DLD1 (cell line): ENCODE results near the gene SYPL1.
"Not testable (repeated sequence)": the region's sequence is repeated elsewhere in the genome, so short reads cannot be mapped to it uniquely, and the experiment has no call there.

ENCODE experiments used
- in situ Hi-C: cut with HindIII; loops from 2 replicates; pipeline ENCODE4 v1.10.0; 2017; ENCODE audit warnings: low sequenced_read_pairs

The SYPL1 gene

DNA sequence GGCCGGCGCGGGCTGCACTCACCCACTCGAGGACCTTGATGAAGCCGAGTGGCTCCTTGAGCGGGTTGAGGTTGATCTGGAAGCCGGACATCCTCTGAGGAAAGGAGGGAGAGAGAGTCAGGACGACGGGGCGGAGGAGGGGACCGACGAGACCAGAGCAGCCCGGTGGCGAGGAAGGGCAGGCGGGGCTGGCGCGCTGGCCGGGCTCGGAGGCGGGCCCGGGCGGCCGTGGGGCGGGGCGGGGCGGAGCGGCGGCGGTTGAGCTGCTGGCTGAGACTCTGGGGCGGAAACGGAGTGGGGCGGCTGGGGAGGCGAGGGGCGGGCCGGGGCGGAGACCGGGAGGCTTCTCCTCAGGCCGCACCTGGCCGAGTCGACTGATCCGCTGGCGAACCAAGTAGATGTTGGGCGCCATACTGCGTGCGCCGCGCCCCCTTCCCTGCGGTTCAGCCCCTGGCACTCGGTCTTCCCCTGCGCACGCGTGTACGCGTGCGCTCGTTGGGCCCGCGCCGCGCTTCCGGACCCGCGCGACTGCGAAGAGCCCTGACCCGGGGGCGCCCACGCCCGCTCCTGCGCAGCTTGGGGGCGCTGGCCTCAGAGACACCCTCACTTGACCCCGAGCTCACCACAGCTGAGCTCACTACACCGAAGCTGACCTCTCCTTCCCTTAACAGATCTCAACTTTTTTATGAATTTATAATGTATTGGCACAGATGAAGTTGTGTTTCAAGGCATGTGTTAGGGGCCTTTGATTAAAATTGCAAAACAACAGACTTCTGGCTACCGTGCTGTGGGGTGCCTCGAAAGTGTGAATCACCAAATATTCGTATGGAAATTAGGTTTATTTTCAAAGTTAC lies at the start of gene SYPL1:
SYPL1 (minus strand) TSS at position 195 of the 854 bp plus-strand sequence; CDS start at position 91, 104 bp downstream.
- in situ Hi-C loops, result no loop called here

DNA sequence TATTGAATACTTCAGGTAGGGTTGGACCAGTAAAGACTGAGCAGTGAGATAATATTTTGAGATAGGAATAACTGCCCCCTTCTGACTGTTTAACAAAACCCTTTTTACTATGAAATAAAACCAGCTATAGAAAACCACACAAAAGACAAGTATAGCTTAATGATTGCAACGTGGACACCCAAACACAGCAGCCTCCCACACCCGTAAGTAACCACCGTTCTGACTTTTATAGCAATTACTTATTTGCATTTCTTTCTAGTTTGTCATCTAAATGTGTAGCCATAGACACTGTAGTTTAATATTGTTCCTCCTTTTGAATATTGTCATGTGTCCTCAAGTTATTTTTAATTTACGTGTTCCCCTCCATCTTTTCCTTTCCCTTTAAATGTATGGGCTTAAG lies 42.9 kb upstream of the SYPL1 start:
- in situ Hi-C loops, result loop anchor here (10.0 to 25.0 kb wide), 2 partner anchors 90 to 332 kb away; no protein-coding TSS in a partner anchor

DNA sequence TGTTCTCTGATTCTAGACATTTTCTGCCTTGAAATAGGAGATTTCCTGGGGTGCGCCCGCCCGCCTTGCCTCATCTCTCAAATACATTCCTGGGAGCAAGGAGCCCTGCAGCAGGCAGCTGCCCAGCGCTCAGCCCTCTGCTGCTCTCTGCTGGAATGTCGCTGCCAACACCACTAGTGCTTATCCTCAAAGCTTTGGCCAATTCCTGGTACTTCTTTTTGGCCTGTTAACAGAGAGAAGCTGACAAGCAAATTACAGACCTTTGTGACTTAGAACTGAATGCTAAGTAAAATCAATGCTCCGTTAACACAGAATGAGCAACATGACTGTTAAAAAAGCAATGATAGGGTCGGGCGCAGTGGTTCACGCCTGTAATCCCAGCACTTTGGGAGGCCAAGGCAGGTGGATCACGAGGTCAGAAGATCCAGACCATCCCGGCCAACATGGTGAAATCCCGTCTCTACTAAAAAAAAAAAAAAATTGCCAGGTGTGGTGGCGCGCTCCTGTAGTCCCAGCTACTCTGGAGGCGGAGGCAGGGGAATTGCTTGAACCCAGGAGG lies 41.9 kb upstream of the SYPL1 start:
- in situ Hi-C loops, result loop anchor here (10.0 to 25.0 kb wide), 2 partner anchors 89 to 333 kb away; no protein-coding TSS in a partner anchor

DNA sequence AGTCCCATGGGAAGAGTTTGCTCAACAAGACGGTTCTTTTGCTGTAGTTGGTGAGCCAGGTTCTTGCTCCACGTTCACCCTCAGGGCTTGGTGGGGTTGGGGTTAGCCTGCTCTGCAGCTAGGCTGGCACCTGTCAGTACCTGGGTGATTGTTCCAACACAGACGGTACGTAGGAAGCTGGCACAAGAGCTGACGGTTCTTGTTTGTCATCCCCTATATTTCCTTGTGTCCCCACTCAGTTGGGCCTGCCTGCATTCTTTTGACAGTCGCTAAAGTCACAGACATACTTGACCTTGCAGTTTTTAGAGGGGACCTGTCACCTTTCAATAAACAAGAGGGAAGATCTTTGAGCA lies 40.2 kb upstream of the SYPL1 start:
- in situ Hi-C loops, result loop anchor here (10.0 to 25.0 kb wide), 2 partner anchors 87 to 335 kb away; no protein-coding TSS in a partner anchor

DNA sequence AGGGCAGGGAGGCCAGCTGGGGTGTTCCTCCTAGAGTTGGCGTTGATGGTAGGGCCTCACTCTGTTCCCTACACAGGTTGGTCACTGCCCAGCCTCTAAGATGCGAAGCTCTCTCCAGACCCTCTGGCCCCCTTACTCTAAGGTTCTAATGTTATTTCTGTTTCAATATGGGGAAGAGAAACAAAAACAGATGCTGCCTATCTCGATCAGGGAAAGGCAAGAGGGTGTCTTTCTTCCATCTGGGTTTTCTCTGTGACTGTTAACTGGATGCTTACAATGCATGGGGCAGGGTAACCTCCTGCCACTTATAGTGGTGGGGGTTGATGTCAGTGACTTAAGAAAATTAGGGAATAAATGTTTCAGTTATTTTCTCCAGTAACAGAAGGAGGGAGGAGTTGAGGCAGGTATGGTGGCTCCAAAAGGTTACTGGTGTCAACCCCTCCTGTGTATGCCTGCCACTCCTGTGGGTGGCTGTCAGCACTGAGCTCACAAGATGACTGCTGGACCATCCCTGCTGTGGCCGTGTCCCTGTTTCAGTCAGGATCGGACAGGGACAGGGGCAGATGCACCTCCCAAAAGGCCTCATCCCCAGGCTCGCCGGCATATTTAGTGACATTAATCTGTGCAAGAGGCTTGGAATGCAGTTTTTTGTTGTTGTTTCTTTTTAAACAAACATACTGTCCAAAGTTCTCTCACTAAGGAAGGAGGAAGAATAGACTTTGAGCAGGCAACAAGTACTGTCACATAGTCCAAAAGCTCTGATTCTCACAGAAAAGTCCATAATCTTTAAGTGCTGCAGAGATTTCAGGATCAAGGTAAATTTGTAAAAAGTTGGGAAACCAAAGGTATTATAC lies 39.6 kb upstream of the SYPL1 start:
- in situ Hi-C loops, result loop anchor here (10.0 to 25.0 kb wide), 2 partner anchors 87 to 336 kb away; no protein-coding TSS in a partner anchor

DNA sequence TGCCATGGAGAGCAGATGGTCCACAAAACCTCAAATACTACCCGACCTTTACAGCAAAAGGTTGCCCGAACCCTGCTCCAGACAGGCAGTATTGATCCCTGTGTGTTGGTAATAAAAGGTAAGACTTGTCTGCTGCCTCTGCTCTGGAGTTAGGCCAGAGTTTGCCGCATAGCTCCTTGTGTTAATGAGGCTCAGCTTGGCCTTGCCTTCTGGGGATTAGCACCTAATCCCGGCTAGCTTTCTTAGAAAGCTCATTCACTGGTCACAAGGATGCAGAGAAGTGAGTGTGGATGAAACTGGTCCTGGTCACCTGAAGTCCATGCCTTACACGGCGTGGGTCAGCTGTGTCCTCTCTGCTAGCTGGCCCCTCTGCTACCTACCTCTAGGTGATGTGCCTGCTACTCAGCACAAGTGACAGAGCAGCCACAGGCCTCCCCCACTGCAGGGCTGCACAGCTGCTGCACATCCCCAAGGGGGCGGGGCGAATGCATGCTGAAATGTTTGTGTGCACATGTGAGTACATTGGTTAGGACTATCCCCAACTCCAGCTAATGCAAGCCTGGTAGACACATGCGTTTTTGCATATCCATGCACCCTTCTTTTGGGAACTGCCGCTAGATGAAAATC lies 31.7 kb upstream of the SYPL1 start:
- in situ Hi-C loops, result no loop called here

DNA sequence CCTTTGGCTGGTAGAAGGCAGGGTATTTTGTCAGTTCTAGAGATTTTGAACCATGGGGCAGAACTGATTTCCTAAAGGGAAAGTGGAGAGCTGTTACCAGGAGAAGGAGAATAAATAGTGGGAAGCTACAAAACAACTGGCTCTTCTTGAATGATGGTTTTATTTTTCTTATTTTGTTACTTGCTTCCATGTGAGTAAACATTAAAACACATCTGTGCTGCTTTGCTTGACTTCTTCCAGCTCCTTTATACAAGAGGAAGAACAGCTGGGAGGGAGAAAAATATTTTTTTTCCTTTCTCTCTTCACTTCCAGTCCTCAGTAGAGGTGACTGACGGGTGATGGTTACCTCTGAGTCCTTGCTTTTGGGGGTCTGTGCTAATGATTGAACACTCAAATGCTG lies 30.0 kb upstream of the SYPL1 start:
- in situ Hi-C loops, result no loop called here

DNA sequence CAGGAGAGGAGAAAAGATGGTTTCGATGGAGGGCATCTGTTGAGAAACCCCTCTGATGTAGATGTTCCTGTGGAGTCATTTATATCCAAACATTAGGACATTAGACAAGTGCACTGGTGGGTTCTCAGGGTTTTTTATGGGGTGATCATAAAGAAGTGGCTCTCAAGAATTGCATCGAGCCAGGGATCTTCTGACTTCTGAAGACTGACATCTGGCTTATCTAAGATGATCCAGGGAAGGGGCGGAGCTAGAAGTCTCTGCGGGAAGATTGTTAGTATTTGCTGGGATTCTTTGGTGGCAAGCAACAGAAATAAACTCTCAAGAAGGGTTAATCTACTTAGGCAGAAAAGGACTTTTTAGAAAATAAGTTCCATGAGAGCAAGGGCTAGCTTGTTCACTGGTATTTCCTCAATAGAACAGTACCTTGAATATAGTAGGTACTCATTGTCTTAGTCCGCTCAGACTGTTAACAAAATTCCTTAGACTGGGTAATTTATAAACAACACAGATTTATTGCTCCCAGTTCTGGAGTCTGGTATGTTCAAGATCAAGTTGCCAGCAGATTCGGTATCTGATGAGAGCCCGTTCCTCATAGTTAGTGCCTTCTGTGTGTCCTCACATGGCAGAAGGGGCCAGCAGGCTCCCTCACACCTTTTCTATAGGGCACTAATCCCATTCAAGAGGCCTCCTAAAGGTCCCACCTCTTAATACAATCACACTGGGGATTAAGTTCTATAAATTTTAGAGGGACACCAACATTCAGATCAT lies 28.5 kb upstream of the SYPL1 start:
- in situ Hi-C loops, result no loop called here

DNA sequence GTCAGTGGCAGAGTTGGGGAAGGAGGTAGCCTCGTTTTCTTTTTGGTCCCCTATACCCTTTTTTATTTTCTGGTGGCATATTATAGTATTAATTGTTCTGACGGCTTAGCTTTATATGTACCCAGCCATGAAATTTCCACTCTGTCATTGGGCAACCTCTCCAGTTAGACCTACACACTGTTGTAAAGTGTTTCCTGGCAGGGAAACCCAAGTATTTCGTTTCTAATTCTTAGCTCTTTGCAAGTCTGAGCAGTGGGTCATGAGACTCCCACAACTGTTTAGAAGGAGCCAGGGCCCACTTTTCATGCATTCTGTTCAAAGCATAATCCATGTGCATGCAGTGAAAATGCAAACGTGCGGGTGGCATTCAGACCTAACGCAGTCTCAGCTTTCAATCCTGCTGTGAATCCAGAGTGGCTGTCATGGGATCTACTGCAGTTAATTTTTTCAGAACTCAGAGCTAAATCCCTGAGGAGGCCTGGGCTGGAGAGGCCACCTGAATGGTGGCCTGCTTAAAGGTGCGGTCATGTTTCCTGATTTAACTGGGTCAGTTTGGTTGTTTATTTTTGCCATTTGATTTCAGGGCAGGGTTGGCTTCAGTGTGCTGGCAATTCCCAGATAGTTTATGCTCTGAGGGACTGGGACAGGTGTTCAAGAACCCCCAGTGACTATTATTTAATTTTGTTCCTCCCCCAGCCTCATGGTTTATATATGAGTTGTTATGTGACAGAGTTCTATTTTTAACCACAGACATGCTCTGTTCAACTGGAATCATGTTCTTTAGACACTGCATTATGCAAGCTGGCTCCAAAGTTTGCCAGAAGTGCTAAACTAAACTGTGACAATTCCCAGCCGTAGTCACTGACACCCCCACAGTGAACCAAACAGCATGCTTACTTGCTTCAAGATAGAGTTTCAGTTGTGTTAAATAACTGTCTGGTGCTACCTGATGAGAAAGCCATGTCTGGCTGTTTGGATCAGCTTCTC lies 27.4 kb upstream of the SYPL1 start:
- in situ Hi-C loops, result no loop called here

DNA sequence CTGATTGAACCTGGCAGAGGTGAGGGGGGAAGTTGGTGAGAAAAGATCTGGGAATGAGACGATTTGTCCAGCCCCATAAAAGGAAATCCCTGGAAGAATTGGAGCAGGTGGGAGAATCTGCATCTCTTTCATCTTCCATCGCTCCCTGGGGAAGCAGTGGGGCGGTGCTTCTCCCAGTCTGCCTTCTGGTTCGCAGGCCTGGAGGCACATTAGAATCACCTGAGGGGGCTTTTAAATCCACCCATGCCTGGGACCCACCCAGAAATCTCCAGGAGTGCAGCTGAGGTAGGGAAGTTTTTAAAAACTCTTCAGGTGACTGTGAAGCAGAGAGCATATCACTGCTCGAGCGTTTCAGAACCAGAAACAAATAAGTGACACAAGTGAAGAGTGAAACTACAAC lies 26.7 kb upstream of the SYPL1 start:
- in situ Hi-C loops, result no loop called here

DNA sequence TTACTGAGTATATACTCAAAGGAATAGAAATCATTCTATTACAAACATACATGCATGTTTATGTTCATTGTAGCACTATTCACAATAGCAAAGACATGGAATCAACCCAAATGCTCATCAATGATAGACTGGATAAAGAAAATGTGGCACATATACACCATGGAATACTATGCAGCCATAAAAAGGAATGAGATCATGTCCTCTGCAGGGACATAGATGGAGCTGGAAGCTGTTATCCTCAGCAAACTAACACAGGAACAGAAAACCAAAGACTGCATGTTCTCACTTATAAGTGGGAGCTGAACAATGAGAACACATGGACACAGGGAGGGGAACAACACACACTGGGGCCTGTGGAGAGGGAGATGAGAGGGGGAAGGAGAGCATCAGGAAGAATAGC lies 26.1 kb upstream of the SYPL1 start:
- in situ Hi-C loops, result not testable (repeated sequence)

DNA sequence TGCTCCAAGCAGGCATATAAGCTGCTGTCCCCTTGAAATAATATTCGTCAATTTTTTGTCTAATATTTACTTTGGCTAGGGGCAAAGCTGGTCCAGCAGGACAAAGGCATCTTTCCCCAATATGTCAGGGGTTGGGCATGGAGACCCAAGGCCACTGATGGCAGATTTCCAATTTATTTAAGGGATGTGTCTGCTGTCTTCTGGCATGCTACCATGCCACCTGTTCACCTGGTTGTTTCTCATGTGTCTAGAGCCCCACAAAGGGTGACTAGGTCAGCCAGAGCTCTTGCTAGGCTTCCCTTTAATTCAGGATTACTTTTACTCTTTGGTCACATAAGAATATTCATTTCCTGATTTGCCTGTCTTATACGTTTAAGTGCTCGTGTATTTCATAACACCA lies 22.1 kb upstream of the SYPL1 start:
- in situ Hi-C loops, result no loop called here

DNA sequence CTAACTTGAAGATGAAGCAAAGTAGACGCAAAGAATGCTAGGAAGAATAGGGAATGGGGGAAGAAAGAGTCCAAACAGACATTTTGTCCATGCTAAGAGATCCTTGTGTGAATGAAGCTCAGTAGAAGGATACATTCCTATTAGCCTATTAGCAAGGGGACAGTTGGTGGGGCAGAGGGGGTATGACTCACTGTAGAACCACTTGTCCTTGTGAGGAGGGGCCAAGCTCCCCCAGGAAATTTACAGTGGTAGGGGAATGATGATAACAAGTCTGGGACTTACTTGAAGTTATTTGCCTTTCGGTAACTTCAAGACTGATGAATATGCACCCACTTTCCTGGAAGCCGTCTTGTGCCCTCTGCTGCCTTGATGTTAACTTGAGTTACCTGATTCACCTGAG lies 17.2 kb upstream of the SYPL1 start:
- in situ Hi-C loops, result no loop called here

DNA sequence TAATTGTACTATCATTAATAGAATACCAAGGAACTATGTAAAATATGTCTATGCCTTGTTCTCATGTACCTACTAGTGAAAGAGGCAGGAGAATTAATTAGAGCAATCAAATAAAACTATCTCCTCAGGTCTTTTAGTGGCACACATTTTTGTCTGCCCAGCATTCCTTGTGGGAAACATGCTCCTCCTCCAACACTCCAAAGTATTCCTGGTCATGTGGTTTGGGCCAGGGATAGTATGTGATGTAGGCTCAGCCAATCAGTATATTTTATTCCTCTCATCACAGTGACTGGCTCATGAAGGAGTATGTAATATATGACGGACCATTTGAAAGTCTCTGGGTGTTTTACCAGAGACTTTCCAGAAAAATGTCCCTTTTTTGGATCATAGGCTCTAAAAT lies 16.7 kb upstream of the SYPL1 start:
- in situ Hi-C loops, result no loop called here

DNA sequence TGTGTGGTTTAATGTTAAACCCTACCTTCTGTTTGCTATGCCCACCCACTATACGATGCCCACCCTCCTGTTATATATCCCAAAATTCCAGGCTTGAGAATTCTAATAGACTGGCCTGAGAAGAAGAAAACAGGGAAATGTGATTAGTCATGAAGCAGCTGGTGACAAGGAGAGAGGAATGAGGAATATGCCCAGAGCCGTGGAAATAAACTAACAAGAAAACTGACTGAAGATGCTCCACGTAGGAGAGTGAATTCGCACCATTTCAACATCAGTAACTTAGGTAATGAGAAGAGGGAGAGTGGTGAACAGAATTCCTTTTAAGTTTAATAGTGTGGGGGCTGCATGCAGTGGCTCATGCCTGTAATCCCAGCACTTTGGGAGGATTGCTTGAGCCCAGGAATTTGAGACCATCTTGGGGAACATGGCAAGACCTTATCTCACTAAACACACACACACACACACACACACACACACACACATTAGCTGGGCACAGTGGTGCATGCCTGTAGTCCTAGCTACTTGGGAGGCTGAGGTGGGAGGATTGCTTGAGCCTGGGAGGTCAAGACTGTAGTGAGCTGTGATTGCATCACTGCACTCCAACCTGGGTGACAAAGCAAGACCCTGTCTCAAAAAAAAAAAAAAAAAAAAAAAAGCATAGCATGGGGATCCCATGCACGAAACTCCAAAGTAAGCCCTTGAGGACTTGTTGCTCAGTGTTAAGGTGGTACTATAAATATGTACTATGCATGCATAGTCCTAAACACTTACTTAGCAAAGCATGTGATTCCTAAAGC lies 16.1 kb upstream of the SYPL1 start:
- in situ Hi-C loops, result no loop called here

DNA sequence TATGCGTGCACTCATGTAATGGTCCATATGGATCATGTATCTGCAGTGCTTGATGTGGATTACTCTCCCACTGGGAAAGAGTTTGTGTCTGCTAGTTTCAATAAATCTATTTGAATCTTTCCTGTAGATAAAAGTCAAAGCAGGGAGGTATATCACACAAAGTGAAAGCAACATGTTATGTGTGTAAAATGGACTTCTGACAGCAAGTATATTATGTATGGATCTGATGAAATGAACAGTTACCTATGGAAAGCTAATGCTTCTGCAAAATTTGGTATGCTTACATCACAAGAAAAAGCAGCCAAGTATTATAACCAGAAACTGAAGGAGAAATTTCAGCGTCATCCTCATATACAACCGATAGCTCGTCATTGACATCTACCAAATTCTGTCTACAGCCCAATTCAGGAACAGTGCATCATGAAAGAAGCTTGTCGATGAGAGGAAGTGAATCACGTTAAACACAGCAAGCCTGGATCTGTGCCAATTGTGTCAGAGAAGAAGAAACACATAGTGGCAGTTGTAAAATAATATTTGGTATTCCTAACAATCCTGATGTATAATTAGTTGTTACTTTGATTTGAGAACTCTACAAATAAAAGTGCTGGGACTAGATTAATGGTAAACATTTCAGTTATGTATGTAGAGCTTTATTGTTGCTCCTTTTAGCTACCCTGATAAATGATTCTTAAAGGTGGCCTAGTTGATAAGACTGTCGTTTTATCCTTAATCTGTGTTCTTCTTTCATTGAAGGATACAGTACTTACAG lies 14.2 kb upstream of the SYPL1 start:
- in situ Hi-C loops, result no loop called here

DNA sequence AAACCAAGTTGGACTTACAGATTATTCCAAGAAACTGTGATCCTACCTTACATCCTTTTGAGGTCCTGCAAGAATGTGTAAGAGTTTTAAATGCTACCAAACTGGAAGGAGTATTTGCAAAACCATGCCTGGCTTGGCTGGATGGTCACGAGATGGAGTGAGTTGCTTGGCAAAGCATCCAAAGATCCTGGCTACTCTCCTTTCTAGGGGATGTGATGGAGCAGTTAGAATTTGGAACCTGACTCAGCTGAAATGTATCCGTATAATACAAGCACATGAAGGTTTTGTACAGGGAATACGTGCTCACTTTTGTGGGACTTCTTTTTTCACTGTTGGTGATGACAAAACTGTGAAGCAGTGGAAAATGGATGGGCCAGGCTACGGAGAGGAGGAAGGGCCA lies 13.3 kb upstream of the SYPL1 start:
- in situ Hi-C loops, result no loop called here

DNA sequence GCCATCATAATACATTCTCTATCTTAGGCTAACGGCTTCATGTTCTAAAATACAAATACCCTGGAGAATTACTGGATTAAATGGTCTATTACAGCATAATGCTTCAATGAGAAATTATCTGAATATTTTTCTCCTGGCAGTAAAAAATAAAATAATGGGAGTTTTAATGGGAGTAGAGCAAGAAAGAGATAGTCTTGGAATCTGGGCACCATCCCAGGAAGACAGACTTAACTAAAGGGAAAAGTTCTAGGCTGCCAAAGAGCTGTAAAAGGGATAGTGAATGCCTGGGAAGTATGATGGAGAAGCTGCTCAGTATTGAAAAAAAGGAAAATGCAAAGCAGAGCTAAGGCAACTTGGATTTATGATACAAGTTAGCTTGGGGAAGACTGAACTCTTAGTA lies 12.1 kb upstream of the SYPL1 start:
- in situ Hi-C loops, result no loop called here
